HG03280 (cell line): ENCODE data around the gene SRSF9.
"Not testable (repeated sequence)": the region's sequence is repeated elsewhere in the genome, so short reads cannot be mapped to it uniquely, and the experiment has no call there.

Experiments
- ATAC-seq: cut with Tn5 transposase; IDR thresholded peaks from one replicate; pipeline ENCODE4 v1.9.1; 2021; ENCODE audit warnings: mild to moderate bottlenecking, moderate library complexity; ENCODE audit not compliant: unreplicated experiment

SRSF9 gene, protein sequence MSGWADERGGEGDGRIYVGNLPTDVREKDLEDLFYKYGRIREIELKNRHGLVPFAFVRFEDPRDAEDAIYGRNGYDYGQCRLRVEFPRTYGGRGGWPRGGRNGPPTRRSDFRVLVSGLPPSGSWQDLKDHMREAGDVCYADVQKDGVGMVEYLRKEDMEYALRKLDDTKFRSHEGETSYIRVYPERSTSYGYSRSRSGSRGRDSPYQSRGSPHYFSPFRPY

DNA sequence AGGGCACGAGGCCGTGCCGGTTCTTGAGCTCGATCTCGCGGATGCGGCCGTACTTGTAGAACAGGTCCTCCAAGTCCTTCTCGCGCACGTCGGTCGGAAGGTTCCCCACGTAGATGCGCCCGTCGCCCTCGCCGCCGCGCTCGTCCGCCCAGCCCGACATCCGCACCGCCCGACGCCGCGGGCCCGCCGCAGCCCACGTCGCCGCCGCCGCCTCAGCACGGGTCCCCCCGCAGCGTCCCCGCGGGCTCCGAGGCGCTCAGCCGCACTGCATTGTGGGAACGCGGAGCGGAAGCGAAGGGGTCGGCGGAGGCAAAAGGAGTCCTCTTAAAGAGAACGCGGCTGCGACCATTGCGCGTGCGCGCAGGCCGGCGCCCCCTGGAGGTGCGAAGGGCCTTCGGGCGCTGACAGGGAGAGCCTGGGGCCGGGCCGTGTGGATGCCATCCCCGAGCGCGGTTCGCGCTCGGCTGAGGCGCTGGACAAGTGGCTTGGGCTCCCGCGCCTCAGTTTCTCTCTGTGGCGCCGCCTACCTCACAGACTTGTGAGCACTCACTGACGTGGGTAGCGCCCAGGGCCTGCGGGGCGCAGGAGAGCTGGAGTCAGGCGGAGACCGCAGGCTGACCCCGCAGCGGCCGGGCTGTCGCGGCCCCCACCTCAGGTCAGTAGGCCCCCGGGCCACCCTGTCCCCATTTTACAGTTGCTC, at the start of gene SRSF9:
SRSF9 (minus strand) TSS at position 299 of the 700 bp plus-strand sequence; CDS start at position 160, 139 bp downstream.
- peak; percentile 92 for ATAC-seq

DNA sequence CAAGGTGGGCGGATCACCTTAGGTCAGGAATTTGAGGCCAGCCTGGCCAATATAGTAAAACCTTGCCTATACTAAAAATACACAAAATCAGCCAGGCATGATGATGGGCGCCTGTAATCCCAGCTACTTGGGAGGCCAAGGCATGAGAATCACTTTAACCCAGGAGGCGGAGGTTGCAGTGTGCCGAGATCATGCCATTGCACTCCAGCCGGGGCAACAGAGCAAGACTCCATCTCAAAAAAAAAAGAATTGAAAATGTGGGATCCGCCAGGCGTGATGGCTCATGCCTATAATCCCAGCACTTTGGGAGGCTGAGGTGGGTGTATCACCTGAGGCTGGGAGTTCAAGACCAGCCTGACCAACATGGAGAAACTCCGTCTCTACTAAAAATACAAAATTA, 49.8 kb upstream of the SRSF9 start:
- ATAC-seq = not testable (repeated sequence)

DNA sequence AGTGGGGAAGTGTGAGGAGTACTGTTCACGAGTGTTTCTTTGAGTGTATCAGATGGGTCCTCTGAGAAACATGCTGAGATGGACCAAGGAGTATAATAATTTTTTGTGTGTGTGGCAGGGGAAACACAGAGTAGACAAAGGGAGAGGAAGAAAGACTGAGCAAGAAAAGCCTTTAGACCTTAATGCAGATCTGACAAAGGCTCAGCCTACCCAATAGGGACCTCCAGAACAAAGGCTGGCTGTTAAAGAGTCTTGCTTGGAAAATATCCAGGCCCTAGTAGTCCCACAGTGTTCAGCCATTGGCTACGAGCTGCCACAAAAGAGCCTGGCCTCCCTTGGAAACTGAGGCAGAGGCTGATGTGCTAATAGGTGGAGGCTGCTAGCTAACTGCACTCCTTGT, 45.9 kb upstream of the SRSF9 start:
- no peak for ATAC-seq

DNA sequence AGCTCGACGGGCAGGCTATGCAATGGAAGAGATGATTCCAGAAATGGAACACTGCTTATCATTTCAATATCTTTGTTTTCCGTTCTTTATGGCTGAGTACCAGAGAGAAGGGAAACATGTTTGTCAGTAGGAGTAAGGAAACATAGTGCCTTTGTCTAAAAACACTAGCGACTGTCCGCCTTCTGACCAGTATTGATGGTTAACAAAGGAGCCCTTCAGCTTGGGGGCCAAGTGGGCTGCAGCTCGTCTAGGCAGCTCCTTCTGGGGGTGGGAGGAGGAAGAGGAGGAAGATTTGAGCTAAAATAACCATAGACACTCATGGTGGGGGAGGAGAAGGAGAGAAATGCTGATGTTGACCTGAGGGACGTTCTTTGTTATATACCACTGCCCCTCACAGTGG, 44.5 kb upstream of the SRSF9 start:
- no peak for ATAC-seq

DNA sequence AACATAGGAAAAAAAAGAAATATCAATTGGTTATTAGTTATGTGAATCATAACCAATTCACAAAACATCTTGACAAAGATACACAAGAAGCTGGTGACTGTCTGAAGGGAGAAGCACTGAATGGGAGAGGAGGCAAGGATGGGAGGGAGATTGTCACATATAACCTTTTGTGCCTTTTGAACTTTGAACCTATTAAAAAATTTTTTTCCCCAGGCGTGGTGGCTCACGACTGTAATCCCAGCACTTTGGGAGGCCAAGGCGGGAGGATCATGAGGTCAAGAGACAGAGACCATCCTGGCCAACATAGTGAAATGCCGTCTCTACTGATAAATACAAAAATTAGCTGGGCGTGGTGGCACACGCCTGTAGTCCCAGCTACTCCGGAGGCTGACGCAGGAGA, 39.0 kb upstream of the SRSF9 start:
- ATAC-seq = no peak

DNA sequence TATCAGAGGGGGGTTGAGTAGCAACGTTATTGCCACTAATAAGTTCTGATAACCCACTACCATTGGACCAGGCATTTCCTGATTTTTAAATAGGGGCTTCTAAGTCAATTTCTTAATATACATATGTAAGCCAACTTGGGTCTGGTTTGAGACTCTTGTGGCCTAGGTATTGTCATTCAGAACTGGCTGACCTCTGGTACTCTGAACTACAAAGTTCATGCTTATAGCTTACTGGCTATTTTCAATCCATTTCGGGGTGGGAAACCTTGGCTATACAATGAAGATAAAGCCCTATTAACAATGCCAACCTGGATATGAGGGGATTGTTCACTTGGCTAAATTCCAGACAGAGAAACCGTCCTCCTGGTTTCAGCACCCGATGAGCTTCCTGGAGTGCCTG, 35.0 kb upstream of the SRSF9 start:
- ATAC-seq = no peak

DNA sequence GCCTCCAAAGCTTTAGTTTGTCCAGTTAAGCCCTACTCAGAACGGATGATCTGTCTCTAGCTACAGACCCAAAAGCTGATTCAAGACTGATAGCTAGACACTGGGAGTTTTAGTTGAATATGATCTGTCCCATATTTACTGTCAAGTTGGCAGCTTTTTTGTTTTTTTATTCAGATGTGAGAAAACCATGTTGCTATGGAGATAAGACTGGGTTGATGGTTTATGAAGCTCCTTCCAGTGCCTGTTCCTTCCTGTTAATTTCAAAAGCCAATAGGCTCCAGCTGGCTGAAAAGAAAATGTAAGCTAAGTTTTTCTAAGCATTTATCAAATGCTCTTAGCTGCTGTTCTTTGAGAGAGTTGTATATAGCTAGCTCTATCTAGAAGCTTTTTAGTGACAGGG, 31.0 kb upstream of the SRSF9 start:
- no peak for ATAC-seq

DNA sequence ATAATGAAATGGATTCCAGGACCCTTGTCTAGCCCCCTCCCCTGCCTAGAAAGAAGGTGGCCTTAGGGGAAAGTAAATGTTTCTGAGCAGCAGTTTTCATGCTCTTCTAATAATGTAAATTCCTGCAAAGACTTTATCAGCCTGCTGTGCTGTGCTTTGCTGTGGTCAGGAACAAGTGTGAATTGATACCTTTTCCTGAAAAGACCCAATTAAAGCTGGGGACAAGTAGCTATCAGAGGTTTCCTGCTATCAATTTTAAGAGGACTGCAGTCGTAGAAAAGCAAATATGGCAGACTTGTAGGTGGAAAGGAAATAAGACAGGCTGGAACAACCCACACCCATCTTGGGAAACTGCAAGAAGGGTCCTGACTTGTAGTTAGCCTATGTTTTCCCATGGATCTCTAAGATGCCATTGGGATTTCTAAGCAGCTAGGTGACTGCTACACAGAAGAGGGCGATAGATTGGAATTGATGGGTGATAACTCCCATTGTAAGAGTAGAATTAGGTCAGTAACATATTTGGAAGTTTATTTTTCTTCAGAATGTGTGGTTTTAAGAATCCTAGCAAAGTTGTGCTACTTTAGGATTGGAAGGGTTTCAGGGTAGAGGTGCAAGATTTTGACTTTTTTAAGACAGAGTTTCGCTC, 29.4 kb upstream of the SRSF9 start:
- no peak for ATAC-seq

DNA sequence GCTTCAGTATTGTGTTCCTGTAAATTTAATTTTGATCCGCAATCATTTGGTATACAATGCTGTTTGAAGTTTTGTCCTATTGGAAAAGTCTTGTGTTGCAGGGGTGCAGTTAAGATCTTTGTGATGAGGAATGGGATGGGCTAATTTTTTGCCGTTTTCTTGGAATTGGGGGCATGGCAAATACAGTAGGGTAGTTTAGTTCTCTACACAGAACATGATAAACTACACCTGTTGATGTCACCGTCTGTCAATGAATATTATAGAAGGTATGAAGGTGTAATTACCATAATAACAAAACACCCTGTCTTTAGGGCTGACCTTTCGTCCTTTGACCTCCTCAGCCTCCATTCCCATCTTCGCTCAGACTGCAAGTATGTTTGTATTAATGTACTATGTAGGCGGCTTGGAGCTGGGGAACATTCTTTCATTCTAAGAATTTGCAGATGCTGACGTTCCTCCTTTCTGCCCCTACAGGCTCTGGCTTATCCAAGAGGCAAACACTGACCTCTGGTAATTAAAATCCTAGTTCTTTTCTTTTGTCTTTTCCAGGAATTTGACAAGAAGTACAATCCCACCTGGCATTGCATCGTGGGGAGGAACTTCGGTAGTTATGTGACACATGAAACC, 28.1 kb upstream of the SRSF9 start:
- no peak for ATAC-seq

DNA sequence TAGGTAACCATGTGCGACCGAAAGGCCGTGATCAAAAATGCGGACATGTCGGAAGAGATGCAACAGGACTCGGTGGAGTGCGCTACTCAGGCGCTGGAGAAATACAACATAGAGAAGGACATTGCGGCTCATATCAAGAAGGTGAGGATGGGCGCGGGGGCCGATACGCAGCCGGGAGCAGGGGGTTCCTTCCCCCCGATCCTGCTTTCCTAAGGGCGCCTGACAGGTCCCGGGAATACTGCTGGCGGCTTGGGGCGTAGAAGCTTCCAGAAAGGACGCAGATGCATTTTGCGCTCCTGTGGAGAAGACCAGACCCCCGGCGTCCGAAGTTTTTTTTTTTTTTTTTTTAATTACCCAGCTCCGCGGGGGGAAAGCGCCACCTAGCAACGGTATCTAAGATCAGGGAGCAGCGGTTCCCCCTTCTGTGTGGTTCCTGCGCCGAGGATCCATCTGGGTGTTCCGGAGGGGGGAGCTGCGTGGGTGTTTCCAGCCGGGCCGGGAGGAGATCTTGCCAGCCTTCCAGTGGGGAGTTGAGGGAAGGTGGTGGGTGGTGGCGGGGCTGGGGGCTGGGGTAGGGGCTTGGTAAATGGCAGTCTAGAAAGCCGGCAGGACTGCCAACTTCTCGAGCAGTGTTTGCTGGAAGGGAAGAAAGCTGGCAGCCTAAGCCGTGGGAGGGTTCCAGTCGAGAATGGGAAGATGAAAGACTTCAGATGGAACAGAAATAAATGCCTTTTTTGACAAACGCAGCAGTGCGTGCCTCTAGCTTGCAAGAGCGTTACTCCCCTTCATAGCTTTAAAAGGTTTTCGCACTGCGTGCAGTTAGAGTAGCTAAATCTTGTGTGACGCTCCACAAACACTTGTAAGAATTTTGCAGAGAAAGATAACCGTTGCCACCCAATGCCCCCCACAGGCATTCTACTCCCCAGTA, 27.1 kb upstream of the SRSF9 start:
- no peak for ATAC-seq

DNA sequence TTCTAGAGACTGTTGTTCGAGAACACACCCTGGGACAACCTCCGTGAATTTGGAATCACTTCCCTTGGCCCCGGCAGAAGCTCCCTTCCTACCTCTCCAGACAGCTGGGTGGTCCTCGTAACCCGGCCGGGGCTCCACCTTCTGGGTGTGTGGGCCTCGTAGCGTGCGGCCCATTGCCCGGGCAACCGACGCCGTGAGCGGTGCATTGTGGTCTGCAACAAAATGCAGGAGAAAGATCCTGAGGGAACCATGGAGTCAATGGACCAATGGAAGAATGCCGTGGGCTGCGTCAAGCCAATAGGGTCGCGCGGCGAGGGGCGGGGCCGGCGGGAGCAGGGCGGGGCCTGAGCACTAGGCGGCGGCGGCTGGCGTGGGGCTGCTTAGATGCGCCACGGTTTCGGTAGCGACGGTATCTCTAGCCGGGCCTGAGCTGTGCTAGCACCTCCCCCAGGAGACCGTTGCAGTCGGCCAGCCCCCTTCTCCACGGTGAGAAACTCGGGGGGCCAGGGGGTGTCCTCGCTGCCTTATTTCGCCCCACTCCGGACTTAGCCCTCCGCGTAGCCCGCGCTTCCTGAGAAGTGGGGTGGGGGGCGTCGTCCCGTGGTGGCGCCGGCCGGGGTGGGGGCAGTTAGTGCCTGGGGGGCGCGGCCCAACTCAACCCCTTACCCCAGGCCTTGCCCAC, 26.3 kb upstream of the SRSF9 start, which contains the start of gene DYNLL1:
DYNLL1 (plus strand) TSS at position 383 of the 682 bp plus-strand sequence. CDS start 309 bp downstream, outside the sequence.
- ATAC-seq = peak; percentile 96

DNA sequence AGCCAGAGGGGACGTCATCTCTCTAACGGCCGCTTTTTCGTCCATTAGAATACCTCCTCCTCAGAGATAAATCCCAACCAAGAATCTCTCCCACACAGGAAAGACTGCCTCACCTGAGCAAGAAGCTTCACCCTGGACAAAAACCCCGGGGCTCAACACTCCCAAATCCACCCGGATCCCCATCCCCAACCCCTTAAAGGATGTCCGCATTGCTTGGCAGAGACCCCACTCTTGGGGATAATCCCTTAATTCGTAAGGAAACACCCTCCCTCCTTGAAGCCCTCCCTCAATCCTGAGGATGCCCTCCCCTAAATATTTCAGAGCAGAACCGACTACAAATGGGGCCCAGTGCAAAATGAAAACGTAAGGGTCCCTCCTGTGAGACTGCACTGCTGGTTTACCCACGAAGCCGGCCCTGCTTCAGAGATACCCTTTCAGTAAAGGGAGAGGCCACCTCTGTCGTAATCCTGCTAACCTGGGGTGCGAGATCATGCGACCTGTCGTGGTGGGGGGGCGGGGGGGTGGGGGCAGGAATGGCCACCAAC, 25.7 kb upstream of the SRSF9 start:
- peak; percentile 10 for ATAC-seq

DNA sequence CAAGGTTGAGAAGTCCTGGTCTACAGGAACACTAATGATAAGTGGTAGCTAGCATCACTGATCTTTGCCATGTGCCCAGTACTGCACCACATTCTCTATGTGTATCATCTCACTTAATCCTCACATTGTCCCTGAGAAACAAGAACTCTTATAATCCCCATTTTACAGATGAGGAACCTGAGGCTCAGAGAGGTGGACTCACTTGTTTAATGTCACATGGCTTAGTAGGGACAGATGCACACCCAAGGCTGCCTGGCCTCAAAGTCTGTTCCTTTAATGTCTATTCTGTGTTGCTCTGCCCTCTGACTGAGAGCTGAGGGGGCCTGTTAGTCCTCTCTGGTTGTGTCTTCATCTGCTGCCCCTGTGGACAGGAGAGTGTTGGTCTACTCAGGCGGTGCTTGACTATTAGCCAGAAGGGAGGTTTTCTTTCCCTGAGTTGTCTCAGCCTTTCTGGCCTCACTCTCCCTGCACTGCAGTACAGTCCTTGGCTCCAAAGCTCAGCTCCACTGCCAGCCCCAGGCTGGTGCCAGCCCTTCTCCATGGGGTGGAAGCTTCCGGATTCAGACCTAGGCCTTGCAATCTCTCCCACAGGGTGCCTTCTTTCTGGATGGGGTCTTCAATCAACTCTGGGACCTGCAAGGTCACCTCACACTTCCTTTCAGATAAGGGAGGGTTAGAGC, 21.4 kb upstream of the SRSF9 start:
- no peak for ATAC-seq

DNA sequence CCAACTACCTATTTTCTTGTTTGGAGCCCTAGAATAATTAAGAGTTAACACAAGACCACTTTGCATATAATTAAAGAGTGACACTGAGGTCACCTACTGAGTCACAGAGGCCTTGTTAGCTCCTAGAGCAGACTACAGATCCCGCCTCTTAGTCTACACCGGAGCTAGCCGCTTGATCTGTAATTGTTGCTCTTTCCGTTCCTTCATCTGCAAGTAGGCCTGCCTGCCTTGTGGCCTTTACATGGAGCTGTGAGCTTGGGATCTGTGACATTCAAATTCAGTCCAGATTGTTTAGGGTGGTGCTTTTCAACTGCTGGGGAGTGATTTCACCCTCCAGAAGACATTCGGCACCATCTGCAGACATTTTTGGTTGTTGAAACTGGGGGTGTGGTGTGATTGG, 20.8 kb upstream of the SRSF9 start:
- no peak for ATAC-seq

DNA sequence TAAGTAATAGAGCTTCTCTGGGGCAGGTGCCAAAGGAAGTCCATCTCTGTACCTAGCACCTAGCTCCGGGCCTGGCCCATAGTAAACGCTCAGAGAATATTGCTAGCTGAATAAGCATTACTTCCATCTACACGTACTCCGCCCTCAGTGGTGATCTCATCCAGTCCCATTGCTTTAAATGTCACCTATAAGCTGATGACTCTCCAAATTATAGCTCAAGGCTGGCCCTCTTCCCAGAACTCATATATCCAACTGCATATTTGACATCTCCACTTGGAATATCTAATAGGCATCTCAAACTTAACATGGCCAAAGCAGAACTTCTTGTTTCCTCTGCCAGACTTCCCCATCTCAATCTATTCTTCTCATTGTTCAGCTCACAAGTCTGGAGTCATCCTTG, 19.5 kb upstream of the SRSF9 start:
- no peak for ATAC-seq

DNA sequence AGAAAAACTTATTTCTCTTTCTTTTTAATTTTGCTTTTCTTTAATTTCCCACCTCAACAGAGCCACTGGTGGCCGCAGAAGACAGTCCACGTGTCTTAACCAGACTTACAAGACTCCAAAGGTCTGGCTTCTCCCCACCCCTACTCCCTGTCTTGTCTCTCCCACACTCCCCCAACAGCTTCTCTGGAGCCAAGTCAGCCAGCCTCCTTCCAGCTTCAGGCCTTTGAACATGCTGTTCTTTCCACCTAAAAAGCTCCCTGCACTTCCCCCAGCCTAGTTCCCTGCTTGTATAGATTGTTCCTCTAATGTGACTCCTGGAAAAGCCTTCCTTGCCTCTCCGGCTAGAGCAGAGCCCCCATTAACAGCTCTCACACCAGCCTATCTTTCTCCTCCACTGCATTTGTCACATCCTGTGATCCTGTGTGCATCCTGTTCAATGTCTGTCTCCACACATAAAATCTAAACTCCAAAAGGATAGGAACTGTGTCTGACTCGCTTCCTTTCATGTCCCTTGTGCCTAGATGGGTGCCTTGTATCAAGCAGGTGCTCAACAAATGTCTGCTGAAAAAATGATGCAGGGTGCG, 18.6 kb upstream of the SRSF9 start:
- ATAC-seq = no peak

DNA sequence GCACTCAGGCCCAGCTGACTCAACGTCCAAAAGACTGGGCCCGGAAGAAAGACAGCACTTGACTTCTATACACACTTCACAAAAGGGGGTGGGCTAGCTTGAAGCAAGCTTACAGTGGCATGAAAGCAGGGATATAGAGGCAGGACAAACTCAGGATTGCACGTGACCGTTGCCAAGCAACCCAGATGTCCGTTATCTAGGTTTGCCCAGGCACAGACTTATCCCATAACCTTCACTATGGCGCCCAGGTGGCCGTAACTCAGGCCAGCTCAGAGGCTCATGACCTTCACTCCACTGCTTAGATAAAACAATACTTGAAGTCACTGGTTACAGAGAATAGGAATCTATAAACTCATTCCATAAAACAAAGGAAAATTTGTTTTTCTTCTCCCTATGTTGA, 18.0 kb upstream of the SRSF9 start:
- not testable (repeated sequence) for ATAC-seq

DNA sequence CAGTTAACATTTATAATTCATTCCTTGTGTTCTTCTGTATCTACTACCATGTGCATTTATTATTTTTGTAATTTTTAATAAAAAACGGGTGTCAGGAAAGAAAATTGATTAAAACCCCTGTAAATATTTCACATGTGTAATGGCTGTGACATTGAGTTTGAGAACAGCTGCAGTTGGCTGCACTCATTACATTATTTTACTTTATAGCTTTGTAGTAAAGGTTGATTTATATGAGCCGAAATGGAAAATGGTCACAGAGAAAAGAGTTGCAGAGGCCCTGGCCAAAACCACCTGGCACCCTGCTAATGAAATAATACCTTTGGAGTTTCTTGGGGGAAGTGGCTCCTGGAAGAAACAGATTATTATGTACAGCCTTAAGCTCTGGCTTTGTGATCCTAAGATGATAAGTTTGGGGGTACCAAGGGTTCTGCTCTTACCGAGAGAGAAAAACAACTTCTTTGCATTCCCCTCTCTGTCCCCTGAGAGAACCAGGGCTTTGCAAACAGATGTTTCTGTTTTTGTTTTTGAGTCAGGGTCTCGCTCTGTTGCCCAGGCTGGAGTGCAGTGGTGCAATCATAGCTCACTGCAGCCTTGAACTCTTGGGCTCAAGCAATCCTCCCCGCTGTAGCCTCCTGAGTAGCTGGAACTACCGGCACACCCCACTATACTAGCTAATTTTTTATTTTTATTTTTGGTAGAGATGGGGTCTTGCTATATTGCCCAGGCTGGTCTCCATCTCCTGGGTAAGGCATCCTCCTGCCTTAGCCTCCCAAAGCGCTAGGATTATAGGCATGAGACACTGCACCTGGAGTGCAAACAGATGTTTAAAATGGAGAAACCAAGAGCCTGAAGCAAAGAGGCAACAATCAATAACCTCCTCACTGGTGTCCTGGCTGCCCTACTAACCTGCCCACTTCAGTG, 16.7 kb upstream of the SRSF9 start:
- ATAC-seq = no peak
